ENCODE measurements around the gene LRSAM1. TPM values are rescaled to one million over a fixed set of nuclear protein-coding genes. Genes with fewer than 3 reads are reported as not detected.

The LRSAM1 gene
- total and polyA plus RNA-seq, 9 of the 15 experiments (the other 6 are each of a cell fraction or from before 2014, with no cell fraction given): 0.07 to 16.2 (median 4.7) TPM

GRCh38 chr9:127543221-127543620 is 91.9 kb downstream of the LRSAM1 start:
- peaks cover 44 to 59% of the 10 kb centered on the region in 2 experiments for H3K4me1 ChIP-seq (replicated peaks in 1 of 2; ENCODE audit: control insufficient read depth in 2 of 2, insufficient read depth in 2 of 2, low read length in 2 of 2)
- no peaks in the 10 kb centered on the region for H3K9me3 ChIP-seq (replicated peaks; ENCODE audit: control insufficient read depth, insufficient read depth, low read depth, low read length)
- ChIA-PET CTCF (ENCODE audit: low intra/inter-chr PET ratio) (no interaction called here), POLR2A (interaction anchor here (1.1 kb wide), 1 partner anchor 9 kb away, joined by 3 read pairs; no protein-coding TSS in a partner anchor)
- BruUV-seq (replicated peaks): no TSS peak
- no peak overlapping the region for H2AFZ ChIP-seq (ENCODE audit: low read depth, low read length)
- peaks cover 25% of the 10 kb centered on the region; the same call in 1 of the 3 replicates for H3K36me3 ChIP-seq (ENCODE audit: control insufficient read depth, insufficient read depth, low read length)
- intact Hi-C loops (cut with micrococcal nuclease): no loop called here
- FAIRE-seq (no peak), DNase-seq (ENCODE audit: extremely low read depth in 1 of 4, low spot score in 3 of 4) (no peak), ATAC-seq (no peak)
- H3K9me1 ChIP-seq (ENCODE audit: control insufficient read depth, insufficient read depth, low read length): peaks cover 7% of the 10 kb centered on the region
- peaks cover 83% of the 10 kb centered on the region for H3K79me2 ChIP-seq (ENCODE audit: control insufficient read depth, insufficient read depth, low read length)
- no peak overlapping the region for H3K27ac ChIP-seq (ENCODE audit: extremely low read depth, low read depth, low read length)
- H4K20me1 ChIP-seq (replicated peaks; ENCODE audit: control insufficient read depth, insufficient read depth, low read length): no peaks in the 10 kb centered on the region; the same call in none of the 2 replicates
- H3K4me2 ChIP-seq (ENCODE audit: insufficient read depth, low read length): no peak overlapping the region
- H3K27me3 ChIP-seq (ENCODE audit: control insufficient read depth in 2 of 2, insufficient read depth in 2 of 2, low read length in 2 of 2): no peaks in the 10 kb centered on the region
- TF ChIP-seq ELK3 (CRISPR knock-in tag; IDR thresholded peaks at IDR 0.05): no peak
- no peak for TF ChIP-seq ZNF232 (CRISPR knock-in tag; IDR thresholded peaks at IDR 0.05)
- TF ChIP-seq ZNF717 (CRISPR knock-in tag; IDR thresholded peaks at IDR 0.05): no peak
- TF ChIP-seq HNRNPUL1 (IDR thresholded peaks at IDR 0.05; ENCODE audit: low read length): no peak
- no peak for TF ChIP-seq RBM14 (IDR thresholded peaks at IDR 0.05; ENCODE audit: borderline replicate concordance, insufficient read depth, low read depth, low read length)
- TF ChIP-seq, protein P1, sequence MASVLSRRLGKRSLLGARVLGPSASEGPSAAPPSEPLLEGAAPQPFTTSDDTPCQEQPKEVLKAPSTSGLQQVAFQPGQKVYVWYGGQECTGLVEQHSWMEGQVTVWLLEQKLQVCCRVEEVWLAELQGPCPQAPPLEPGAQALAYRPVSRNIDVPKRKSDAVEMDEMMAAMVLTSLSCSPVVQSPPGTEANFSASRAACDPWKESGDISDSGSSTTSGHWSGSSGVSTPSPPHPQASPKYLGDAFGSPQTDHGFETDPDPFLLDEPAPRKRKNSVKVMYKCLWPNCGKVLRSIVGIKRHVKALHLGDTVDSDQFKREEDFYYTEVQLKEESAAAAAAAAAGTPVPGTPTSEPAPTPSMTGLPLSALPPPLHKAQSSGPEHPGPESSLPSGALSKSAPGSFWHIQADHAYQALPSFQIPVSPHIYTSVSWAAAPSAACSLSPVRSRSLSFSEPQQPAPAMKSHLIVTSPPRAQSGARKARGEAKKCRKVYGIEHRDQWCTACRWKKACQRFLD (CRISPR knock-in tag; IDR thresholded peaks at IDR 0.05): no peak
- TF ChIP-seq ZBTB5 (IDR thresholded peaks at IDR 0.05): no peak
- no peak for TF ChIP-seq TEAD1 (CRISPR knock-in tag; IDR thresholded peaks at IDR 0.05)
- no peak for TF ChIP-seq JUN (IDR thresholded peaks at IDR 0.05; ENCODE audit: borderline replicate concordance, low read depth, low read length)
- TF ChIP-seq JUN (CRISPR knock-in tag; IDR thresholded peaks at IDR 0.05; ENCODE audit: borderline replicate concordance): no peak
- TF ChIP-seq ZEB2 (IDR thresholded peaks at IDR 0.05): no peak
- no peak for TF ChIP-seq YBX1 (IDR thresholded peaks at IDR 0.05)
- TF ChIP-seq, protein P2, sequence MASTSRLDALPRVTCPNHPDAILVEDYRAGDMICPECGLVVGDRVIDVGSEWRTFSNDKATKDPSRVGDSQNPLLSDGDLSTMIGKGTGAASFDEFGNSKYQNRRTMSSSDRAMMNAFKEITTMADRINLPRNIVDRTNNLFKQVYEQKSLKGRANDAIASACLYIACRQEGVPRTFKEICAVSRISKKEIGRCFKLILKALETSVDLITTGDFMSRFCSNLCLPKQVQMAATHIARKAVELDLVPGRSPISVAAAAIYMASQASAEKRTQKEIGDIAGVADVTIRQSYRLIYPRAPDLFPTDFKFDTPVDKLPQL (IDR thresholded peaks at IDR 0.05; ENCODE audit: extremely low read depth, insufficient read length): no peak
- 76% methylated on average over 7 of the region's 8 CpGs for WGBS (ENCODE audit: insufficient coverage, low coverage, missing lambda C conversion rate)
- H3K9ac ChIP-seq (ENCODE audit: insufficient read depth in 1 of 2, low read depth in 2 of 2, low read length in 2 of 2): peak overlapping the region in 1 of 2 experiments; percentile 6; a peak in 1 of 4 replicates
- H3K4me3 ChIP-seq: no peak overlapping the region
- in situ Hi-C loops (cut with MboI): no loop called here

Data from K562 (cell line).